HG02938 (cell line): ENCODE data around the gene COL17A1.

Experiments used
- ATAC-seq: cut with Tn5 transposase; IDR thresholded peaks from one replicate; pipeline ENCODE4 v1.9.1; 2021; ENCODE audit warnings: mild to moderate bottlenecking, moderate library complexity; ENCODE audit not compliant: unreplicated experiment

COL17A1 gene

GRCh38 chr10:104034401-104035193 is 51.1 kb downstream of the COL17A1 start:
- ATAC-seq: no peak

DNA sequence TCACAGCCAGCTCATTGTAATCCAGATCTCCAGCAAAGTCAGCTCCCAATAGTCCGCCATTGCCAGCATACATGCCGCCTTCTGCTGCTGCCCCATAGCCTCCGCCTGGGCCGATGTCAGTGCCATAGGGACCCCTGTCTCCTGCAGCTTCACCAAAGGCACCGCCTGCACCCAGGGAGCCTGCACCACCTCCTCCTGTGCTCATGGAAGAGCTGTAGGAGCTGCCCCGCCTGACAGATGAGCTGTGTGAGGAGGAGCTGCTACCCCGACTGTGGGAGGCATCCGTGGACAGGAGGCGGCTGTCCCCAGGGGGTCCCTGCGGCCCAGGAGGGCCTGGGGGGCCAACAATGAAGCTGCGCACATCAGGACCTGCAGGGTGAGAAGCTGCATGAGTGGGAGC is 51.7 kb downstream of the COL17A1 start:
- no peak for ATAC-seq

DNA sequence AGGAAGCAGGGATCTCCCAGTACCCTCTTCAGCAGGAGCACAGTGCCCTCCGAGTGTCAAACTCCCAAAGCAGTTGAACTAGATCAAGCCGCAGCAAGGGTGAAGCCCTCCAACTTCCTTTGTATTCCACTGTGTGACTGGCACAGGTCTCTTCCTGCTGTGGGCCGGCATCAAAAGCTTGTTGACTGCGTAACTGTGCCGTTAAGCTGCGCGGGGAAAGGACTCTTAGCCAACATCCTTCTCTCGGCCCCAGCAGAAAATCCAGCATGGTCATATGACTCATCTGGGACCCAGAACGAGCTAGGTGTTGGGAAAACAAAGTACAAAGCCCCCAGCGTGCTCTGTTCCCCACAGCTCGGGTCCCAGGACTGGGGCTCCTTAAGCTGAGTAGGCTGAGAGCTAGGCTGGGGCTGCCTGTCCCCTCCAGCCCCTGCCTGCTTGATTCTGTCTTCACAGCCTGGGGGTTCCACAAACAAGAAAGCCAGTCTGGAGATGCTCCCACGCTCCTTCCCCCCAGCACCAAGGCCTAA is 52.2 kb downstream of the COL17A1 start:
- no peak for ATAC-seq

DNA sequence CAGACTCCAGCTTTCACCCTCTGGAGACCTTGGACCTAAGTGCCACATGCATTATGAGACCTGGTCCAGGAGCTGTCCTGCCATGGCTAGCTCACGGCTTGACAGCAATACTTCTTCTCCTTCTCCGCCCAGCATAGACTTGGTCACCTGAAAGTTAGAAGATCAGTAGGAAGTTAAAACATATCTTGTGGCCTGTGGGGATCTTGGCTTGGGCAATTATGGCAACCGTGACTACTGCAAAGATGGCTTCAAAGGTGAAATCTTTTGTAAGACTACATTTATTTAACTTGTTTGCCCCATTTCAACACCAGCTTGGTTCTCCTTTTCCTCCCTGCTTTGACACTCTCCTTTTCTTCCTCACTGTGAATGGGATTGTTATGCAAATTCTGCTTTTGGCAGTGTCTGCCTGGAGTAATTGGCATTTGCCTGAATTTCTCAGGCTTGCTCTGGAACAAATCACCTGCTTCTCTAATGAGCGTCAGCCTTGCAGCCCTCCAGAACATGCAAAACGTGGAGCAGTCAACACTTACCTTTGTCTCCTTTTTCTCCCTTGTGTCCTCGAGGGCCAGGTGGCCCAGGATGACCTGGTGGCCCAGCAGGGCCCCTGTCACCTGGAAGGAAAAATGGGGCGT is 53.4 kb downstream of the COL17A1 start:
- ATAC-seq: no peak

GRCh38 chr10:104031631-104032030 is 54.0 kb downstream of the COL17A1 start:
- ATAC-seq: no peak

GRCh38 chr10:104029521-104029860 is 56.2 kb downstream of the COL17A1 start:
- ATAC-seq: no peak

- no peak for ATAC-seq
These were observed 56.7 kb downstream of the COL17A1 start for GRCh38 chr10:104028823-104029520.

DNA sequence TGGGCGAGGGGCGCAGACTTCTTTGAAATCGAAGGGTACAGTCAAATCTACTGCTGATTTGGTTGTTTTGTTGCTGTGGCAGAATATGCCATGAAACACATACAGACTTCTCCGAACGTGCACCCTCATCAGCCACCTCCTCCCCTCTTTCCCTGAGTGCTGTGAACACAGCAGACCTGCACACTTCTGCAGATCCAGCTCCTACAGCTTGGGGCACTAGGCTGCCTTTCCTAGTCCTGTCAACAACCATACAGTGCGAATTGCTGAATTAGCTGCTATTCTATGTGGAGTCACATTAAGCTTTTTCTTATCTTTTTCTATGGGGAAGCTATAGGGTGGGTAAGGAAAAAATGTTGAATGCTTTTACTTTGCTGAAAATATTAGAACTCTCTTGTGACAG is 57.5 kb downstream of the COL17A1 start:
- ATAC-seq: no peak

GRCh38 chr10:104026762-104027161 is 58.9 kb downstream of the COL17A1 start:
- ATAC-seq: no peak

DNA sequence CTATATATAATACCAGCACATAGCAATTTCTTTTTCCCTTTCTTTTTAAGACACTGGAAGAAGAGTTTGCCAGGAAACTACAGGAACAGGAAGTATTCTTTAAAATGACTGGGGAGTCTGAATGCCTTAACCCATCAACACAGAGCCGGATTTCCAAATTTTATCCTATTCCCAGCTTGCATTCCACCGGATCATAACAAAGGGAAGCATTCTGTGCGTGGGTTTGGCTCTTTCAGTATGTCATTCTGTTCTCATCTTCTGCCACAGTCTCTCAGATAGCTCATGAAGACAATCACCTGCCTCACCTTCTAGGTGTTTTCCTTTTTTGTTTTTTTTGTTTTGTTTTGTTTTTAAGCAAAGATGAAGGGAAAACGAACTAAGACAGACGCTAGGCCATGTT is 60.2 kb downstream of the COL17A1 start:
- no peak for ATAC-seq

DNA sequence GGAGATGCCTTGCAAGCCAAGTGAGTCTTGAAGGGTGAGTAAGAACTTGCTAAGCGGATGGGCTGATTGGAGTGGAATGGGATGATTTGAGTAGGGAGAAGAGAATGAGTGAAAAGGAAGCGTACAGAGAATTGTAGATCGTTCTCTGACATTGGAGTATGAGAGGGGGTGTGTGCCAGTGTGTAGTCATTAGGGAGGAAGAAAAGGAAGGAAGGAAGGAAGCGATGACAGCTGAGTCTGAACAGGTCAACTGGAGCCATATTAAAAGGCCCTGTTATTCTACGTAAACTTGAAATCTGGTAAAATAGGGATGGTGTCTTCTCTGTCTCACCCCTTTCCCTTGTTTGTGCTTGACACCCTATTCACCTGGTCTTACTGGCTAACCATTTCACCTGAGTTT is 63.7 kb downstream of the COL17A1 start:
- no peak for ATAC-seq

DNA sequence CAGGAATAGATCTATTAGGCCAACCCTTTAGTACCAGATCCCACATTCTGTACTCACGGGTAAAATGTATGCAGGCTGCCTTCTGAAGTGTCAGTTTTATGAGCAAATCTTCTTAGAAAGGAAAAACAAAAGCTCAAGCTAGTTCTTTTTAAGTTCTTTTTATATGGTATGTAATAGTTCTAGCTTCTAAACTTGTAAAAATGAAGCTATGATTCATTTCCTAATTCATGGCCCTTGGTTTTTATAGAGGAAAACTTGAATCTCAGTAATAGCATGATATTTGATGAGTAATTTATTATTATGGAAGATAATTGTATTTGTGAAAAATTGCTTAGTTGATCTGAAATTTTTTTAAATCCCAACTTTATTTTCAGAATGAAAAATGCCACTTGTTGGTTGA is 64.4 kb downstream of the COL17A1 start:
- no peak for ATAC-seq

DNA sequence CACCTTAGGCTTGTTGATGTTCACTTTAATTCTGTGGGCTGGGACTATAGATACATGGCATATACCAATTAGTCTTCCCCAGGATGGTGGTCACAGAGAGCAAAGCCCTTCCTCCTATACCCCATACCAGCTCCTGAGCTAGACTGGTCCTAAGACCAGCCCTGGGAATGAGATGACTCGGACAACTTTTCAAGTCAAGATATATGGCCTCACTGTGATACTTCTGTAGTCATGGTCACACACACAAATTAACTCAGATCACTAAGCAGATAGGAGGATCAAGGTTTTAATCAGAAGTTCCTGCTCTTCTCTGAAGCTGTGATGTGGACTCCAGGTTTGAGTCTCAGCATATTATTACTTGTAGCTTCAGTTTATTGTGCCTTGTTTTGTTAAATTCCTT is 65.7 kb downstream of the COL17A1 start:
- no peak for ATAC-seq

DNA sequence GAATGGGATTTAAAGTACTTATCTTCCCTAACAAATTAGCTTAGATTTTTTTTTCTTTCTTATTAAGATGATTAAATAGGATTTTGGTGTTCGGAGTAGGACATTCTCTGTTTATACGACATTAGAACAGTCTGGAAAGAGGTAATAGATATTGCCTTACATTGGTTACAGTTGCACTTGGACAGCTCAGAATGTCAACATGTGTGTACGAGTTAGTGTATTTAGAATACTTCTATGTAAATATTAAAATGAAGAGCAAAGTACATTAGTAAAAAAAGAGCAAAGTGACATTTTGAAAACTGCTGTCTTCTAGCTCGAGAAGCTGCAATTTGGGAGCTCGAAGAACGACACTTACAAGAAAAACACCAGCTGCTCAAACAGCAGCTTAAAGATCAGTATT is 67.2 kb downstream of the COL17A1 start:
- no peak for ATAC-seq

DNA sequence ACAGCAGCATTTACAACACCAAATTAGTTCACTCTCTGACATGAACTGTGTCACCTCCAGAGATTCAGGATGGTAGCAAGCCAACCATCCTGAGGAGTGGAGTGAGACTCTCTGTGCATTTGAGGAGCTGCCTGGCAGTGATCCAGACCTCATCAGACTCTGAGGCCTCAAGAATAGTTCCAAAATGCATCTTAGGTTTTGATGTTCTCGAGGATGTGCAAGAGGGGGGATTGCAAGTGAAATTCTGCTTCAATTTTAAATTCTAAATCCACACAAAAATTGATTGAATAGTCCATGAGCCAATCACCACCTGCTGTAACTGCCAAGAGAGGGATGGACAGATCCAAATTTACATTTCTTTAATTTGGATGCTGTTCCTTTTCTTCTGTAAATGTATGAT is 69.0 kb downstream of the COL17A1 start:
- no peak for ATAC-seq

- no peak for ATAC-seq
These were observed 71.5 kb downstream of the COL17A1 start for GRCh38 chr10:104014176-104014575.

DNA sequence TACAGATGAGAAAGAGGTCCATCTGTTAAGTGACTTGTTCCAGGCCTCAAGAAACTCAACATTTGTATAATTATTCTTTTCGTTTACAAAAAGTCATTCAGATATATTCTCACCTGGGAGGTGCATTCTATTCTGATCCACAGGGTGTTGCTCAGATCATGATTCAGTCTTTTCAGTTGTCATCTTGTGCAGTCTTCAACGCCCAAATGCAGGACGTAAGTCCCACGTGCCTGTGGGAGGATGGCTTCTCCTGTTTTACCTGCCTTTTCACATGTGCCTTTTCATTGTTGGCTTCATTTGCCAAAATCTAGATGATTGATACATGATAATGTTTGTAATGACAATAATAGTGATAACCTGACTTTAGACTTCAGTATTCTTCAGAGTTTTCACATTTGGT is 72.2 kb downstream of the COL17A1 start:
- ATAC-seq: no peak

- ATAC-seq: no peak
These were observed 73.8 kb downstream of the COL17A1 start for GRCh38 chr10:104011904-104012303.

- no peak for ATAC-seq
These were observed 80.4 kb downstream of the COL17A1 start for GRCh38 chr10:104005172-104005863.

GRCh38 chr10:104002911-104003310 is 82.8 kb downstream of the COL17A1 start:
- ATAC-seq: no peak

DNA sequence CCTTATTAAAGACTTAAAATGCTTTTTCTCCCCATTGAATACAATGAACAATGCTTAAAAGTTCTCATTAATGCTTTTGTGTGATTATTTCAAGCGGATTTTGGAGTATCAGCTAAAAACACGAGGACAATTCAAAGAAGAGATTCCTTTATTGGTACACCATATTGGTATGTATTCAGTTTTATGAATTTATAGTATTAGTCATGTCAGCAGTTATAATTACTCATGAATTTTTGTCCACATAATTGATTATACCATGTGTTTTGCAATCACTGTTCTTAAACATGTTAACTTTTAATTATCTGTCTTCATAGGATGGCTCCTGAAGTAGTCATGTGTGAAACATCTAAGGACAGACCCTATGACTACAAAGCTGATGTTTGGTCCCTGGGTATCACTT is 86.9 kb downstream of the COL17A1 start:
- no peak for ATAC-seq
